HL-60 (cell line): ENCODE results near the gene RFTN1.

Source experiments
- CTCF ChIP-seq: IDR thresholded peaks from one replicate; pipeline ENCODE4 v1.5.1; 2011; ENCODE audit warnings: low read length, control low read depth, inconsistent platforms; ENCODE audit not compliant: insufficient read depth
- SPI1 ChIP-seq: IDR thresholded peaks from 2 replicates; pipeline ENCODE4 v1.6.1; 2012; ENCODE audit warnings: low read depth, mild to moderate bottlenecking, borderline replicate concordance

GRCh38 chr3:16506451-16506850, 7.0 kb downstream of the RFTN1 start:
- no peak for TF ChIP-seq CTCF
- no peak for TF ChIP-seq SPI1
